HFF-Myc (cell line): Measurements from ENCODE around the gene ZCCHC18.

Experiments used
- DNase-seq: peaks from one replicate; pipeline ENCODE4 v3.0.0-alpha.2; 2011; ENCODE audit warnings: low read depth; ENCODE audit errors: extremely low read depth
- H3K4me3 ChIP-seq: replicated peaks from 2 replicates; pipeline ENCODE4 v1.5.1; 2011; ENCODE audit warnings: low read depth, mild to moderate bottlenecking, control low read depth, low read length
- CTCF ChIP-seq: IDR thresholded peaks from 2 replicates; pipeline ENCODE4 v1.5.1; 2012; ENCODE audit warnings: mild to moderate bottlenecking, low read depth, low read length, control low read depth; ENCODE audit errors: missing control alignments

The ZCCHC18 gene

GRCh38 chrX:104134583-104135261 is 22.4 kb downstream of the ZCCHC18 start:
- no peak for DNase-seq
- TF ChIP-seq CTCF: no peak
- H3K4me3 ChIP-seq: no peak overlapping the region

GRCh38 chrX:104135677-104136076 is 23.4 kb downstream of the ZCCHC18 start:
- no peak overlapping the region for H3K4me3 ChIP-seq
- TF ChIP-seq CTCF: no peak
- DNase-seq: no peak

GRCh38 chrX:104136241-104137019 is 24.1 kb downstream of the ZCCHC18 start:
- peak; percentile 61 for DNase-seq
- H3K4me3 ChIP-seq: peak overlapping the region; percentile 23
- TF ChIP-seq CTCF: peak; percentile 65

- DNase-seq: no peak
- no peak overlapping the region for H3K4me3 ChIP-seq
- no peak for TF ChIP-seq CTCF
These were observed 25.2 kb downstream of the ZCCHC18 start for GRCh38 chrX:104137496-104137895.

- H3K4me3 ChIP-seq: no peak overlapping the region
- no peak for DNase-seq
- no peak for TF ChIP-seq CTCF
These were observed 28.9 kb downstream of the ZCCHC18 start for GRCh38 chrX:104141087-104141760.

- TF ChIP-seq CTCF: no peak
- H3K4me3 ChIP-seq: no peak overlapping the region
- DNase-seq: no peak
These were observed 38.7 kb downstream of the ZCCHC18 start for GRCh38 chrX:104151037-104151436.
